ENCODE data around the gene ENTREP1.
"Not testable (repeated sequence)": the region's sequence is repeated elsewhere in the genome, so short reads cannot be mapped to it uniquely, and the experiment has no call there.

The ENTREP1 gene

GRCh38 chr9:69425136-69425801 is 100.3 kb downstream of the ENTREP1 start:
- Mint-ChIP-seq H3K27me3 (peaks cover 14% of the 10 kb centered on the region), H3K4me3 (no peak overlapping the region), H3K27ac (no peak overlapping the region), H3K36me3 (no peaks in the 10 kb centered on the region), H3K9me3 (no peaks in the 10 kb centered on the region), H3K4me1 (peaks cover 5% of the 10 kb centered on the region)
- ATAC-seq (ENCODE audit: low read depth) (no peak), DNase-seq (ENCODE audit: low spot score in 2 of 2) (no peak)

- peaks cover 3% of the 10 kb centered on the region for H3K4me1 Mint-ChIP-seq
- DNase-seq (ENCODE audit: low spot score in 2 of 2) (no peak), ATAC-seq (ENCODE audit: low read depth) (no peak)
- no peaks in the 10 kb centered on the region for H3K36me3 Mint-ChIP-seq
- no peak overlapping the region for H3K27ac Mint-ChIP-seq
- peaks cover 11% of the 10 kb centered on the region for H3K27me3 Mint-ChIP-seq
- no peak overlapping the region for H3K4me3 Mint-ChIP-seq
- no peaks in the 10 kb centered on the region for H3K9me3 Mint-ChIP-seq
Observed at GRCh38 chr9:69427286-69427685, 102.3 kb downstream of the ENTREP1 start.

GRCh38 chr9:69428017-69428785 is 103.2 kb downstream of the ENTREP1 start:
- DNase-seq (ENCODE audit: low spot score in 2 of 2) (no peak), ATAC-seq (ENCODE audit: low read depth) (no peak)
- no peak overlapping the region for H3K4me3 Mint-ChIP-seq

GRCh38 chr9:69429281-69429680 is 104.3 kb downstream of the ENTREP1 start:
- Mint-ChIP-seq H3K27me3 (peaks cover 10% of the 10 kb centered on the region), H3K36me3 (no peaks in the 10 kb centered on the region)

More at GRCh38 chr9:69428017-69428785, 103.2 kb downstream of the ENTREP1 start:
- Mint-ChIP-seq H3K27me3 (peaks cover 11% of the 10 kb centered on the region), H3K27ac (no peak overlapping the region), H3K9me3 (no peaks in the 10 kb centered on the region), H3K36me3 (no peaks in the 10 kb centered on the region), H3K4me1 (peaks cover 3% of the 10 kb centered on the region)

GRCh38 chr9:69430206-69430605 is 105.2 kb downstream of the ENTREP1 start:
- DNase-seq (ENCODE audit: low spot score in 2 of 2): no peak
- H3K36me3 Mint-ChIP-seq: no peaks in the 10 kb centered on the region
- peaks cover 3% of the 10 kb centered on the region for H3K4me1 Mint-ChIP-seq
- peaks cover 10% of the 10 kb centered on the region for H3K27me3 Mint-ChIP-seq
- no peak for ATAC-seq (ENCODE audit: low read depth)
- no peaks in the 10 kb centered on the region for H3K9me3 Mint-ChIP-seq
- H3K27ac Mint-ChIP-seq: no peak overlapping the region
- no peak overlapping the region for H3K4me3 Mint-ChIP-seq

More at GRCh38 chr9:69429281-69429680, 104.3 kb downstream of the ENTREP1 start:
- Mint-ChIP-seq H3K27ac (no peak overlapping the region), H3K9me3 (no peaks in the 10 kb centered on the region), H3K4me3 (no peak overlapping the region), H3K4me1 (peaks cover 3% of the 10 kb centered on the region)
- DNase-seq (ENCODE audit: low spot score in 2 of 2): no peak
- no peak for ATAC-seq (ENCODE audit: low read depth)

- DNase-seq (ENCODE audit: low spot score in 2 of 2) (no peak), ATAC-seq (ENCODE audit: low read depth) (no peak)
- H3K36me3 Mint-ChIP-seq: no peaks in the 10 kb centered on the region
- H3K9me3 Mint-ChIP-seq: no peaks in the 10 kb centered on the region
- H3K27me3 Mint-ChIP-seq: peaks cover 10% of the 10 kb centered on the region
- H3K27ac Mint-ChIP-seq: no peak overlapping the region
- H3K4me1 Mint-ChIP-seq: peaks cover 3% of the 10 kb centered on the region
- no peak overlapping the region for H3K4me3 Mint-ChIP-seq
Observed at GRCh38 chr9:69431203-69431602, 106.2 kb downstream of the ENTREP1 start.

GRCh38 chr9:69431777-69432176 is 106.8 kb downstream of the ENTREP1 start:
- Mint-ChIP-seq H3K27me3 (peaks cover 10% of the 10 kb centered on the region), H3K9me3 (no peaks in the 10 kb centered on the region), H3K4me3 (no peak overlapping the region), H3K27ac (no peak overlapping the region), H3K36me3 (no peaks in the 10 kb centered on the region), H3K4me1 (no peaks in the 10 kb centered on the region)
- DNase-seq (ENCODE audit: low spot score in 2 of 2): no peak
- no peak for ATAC-seq (ENCODE audit: low read depth)

- Mint-ChIP-seq H3K27me3 (peaks cover 10% of the 10 kb centered on the region), H3K4me3 (no peak overlapping the region), H3K4me1 (no peaks in the 10 kb centered on the region), H3K36me3 (no peaks in the 10 kb centered on the region), H3K27ac (no peak overlapping the region), H3K9me3 (no peaks in the 10 kb centered on the region)
- ATAC-seq (ENCODE audit: low read depth) (no peak), DNase-seq (ENCODE audit: low spot score in 2 of 2) (no peak)
Observed at GRCh38 chr9:69432623-69433022, 107.6 kb downstream of the ENTREP1 start.

- Mint-ChIP-seq H3K27ac (no peak overlapping the region), H3K36me3 (no peaks in the 10 kb centered on the region), H3K9me3 (no peaks in the 10 kb centered on the region), H3K27me3 (peaks cover 6% of the 10 kb centered on the region), H3K4me1 (no peaks in the 10 kb centered on the region), H3K4me3 (no peak overlapping the region)
- ATAC-seq (ENCODE audit: low read depth) (no peak), DNase-seq (ENCODE audit: low spot score in 2 of 2) (no peak)
Observed at GRCh38 chr9:69433392-69433791, 108.4 kb downstream of the ENTREP1 start.

GRCh38 chr9:69433968-69434367 is 109.0 kb downstream of the ENTREP1 start:
- no peak overlapping the region for H3K27ac Mint-ChIP-seq

GRCh38 chr9:69439654-69440053 is 114.6 kb downstream of the ENTREP1 start:
- H3K4me1 Mint-ChIP-seq; DNase-seq (ENCODE audit: low spot score in 2 of 2); H3K36me3 Mint-ChIP-seq; ATAC-seq (ENCODE audit: low read depth); H3K4me3 Mint-ChIP-seq; H3K27me3 Mint-ChIP-seq; H3K27ac Mint-ChIP-seq; H3K9me3 Mint-ChIP-seq: not testable (repeated sequence)

More at GRCh38 chr9:69433968-69434367, 109.0 kb downstream of the ENTREP1 start:
- no peak for ATAC-seq (ENCODE audit: low read depth)
- Mint-ChIP-seq H3K9me3 (no peaks in the 10 kb centered on the region), H3K36me3 (no peaks in the 10 kb centered on the region), H3K4me1 (no peaks in the 10 kb centered on the region), H3K4me3 (no peak overlapping the region), H3K27me3 (peaks cover 6% of the 10 kb centered on the region)
- DNase-seq (ENCODE audit: low spot score in 2 of 2): no peak

- DNase-seq (ENCODE audit: low spot score in 2 of 2); H3K4me1 Mint-ChIP-seq; H3K9me3 Mint-ChIP-seq; H3K27ac Mint-ChIP-seq; ATAC-seq (ENCODE audit: low read depth); H3K36me3 Mint-ChIP-seq; H3K27me3 Mint-ChIP-seq; H3K4me3 Mint-ChIP-seq: not testable (repeated sequence)
Observed at GRCh38 chr9:69440254-69440955, 115.4 kb downstream of the ENTREP1 start.
